Esophagus (tissue), 2 donors: Measurements from ENCODE around the gene JMJD7. TPM values are rescaled to one million over a fixed set of nuclear protein-coding genes. Genes with fewer than 3 reads are reported as not detected.

Experiments
- H3K27ac ChIP-seq, 2 donors: one replicate each; pipeline ENCODE4 v1.5.1; 2013; ENCODE audit warnings: low read depth in 2 of 2, mild to moderate bottlenecking in 2 of 2, inconsistent platforms in 1 of 2, low read length in 1 of 2, moderate library complexity in 1 of 2
- H3K27me3 ChIP-seq, 2 donors: one replicate each; pipeline ENCODE4 v1.6.1; 2013; ENCODE audit warnings: low read length in 2 of 2, control low read depth in 1 of 2, mild to moderate bottlenecking in 1 of 2; ENCODE audit not compliant: insufficient read depth in 2 of 2, control insufficient read depth in 1 of 2
- H3K36me3 ChIP-seq, 2 donors: one replicate each; pipeline ENCODE4 v1.6.1; 2013; ENCODE audit warnings: low read length in 1 of 2; ENCODE audit not compliant: control insufficient read depth in 2 of 2, insufficient read depth in 2 of 2
- H3K4me1 ChIP-seq, 2 donors: one replicate each; pipeline ENCODE4 v1.6.1; 2013; ENCODE audit warnings: low read length in 1 of 2; ENCODE audit not compliant: control insufficient read depth in 2 of 2, insufficient read depth in 2 of 2
- H3K4me3 ChIP-seq, 2 donors: one replicate each; pipeline ENCODE4 v1.5.1; 2013; ENCODE audit warnings: low read length in 2 of 2, mild to moderate bottlenecking in 2 of 2, low read depth in 1 of 2, moderate library complexity in 1 of 2
- H3K9me3 ChIP-seq, 2 donors: one replicate each; pipeline ENCODE4 v1.6.1; 2013; ENCODE audit warnings: mild to moderate bottlenecking in 2 of 2, low read depth in 1 of 2, low read length in 1 of 2, moderate library complexity in 1 of 2; ENCODE audit not compliant: control insufficient read depth in 2 of 2, insufficient read depth in 1 of 2
- WGBS, 2 donors: extraction: QIAGEN DNeasy Blood & Tissue Kit; methylation state at CpG; one replicate each; pipeline ENCODE4 v1.1.7; 2013; 5-methylcytosine and 5-hydroxymethylcytosine counted together
- polyA plus RNA-seq, 2 donors: library from polyadenylated mRNA; stranded (reverse); fragments of 200-250 nt; gene quantifications; one replicate each; pipeline ENCODE4 v1.2.3, GENCODE V29; 2013
- donor health status: healthy with polysubstance abuse.
- donor health status: Bipolar disorder and iron deficiency.

JMJD7 gene
- polyA plus RNA-seq, 2 donors = 27.9 to 39.4 TPM

DNA sequence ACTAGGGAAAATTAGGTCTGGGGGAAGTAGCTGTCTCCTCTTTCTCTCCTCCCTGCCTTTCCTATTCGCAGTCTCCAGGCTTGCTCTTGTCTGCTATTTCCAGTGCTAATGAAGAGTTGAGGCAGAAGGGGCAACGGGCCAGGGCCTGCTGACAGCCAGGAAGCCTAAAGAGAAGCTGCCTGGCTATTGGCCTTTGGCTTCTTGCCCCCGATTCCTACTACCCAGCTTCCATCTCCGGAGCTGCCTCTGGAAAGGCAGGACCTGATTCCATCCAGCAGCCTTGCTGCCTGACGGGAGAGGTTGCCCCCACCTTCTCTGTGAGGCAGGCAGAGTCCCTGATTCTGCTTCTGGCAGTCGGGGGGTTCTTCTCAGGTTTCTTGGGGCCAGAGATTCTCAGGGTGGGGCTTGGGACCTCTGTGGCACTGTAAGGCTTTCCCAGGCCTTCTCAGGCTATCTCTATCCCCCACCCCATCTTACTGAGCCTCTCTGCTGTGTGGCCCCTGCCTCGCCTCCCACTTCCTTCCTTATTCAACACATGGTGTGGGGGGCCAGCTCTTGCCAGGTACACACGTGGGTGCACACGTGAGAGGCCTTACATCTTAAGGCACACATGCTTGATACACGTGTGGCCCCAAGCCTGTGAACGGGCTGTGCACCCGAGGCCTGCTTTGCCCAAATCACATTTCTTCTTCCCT is 18.2 kb upstream of the JMJD7 start:
- no peaks in the 10 kb centered on the region for H3K27me3 ChIP-seq
- peaks cover 16 to 35% of the 10 kb centered on the region in 2 donors for H3K36me3 ChIP-seq
- H3K4me3 ChIP-seq = no peak overlapping the region
- peaks cover 4 to 27% of the 10 kb centered on the region in 2 donors for H3K4me1 ChIP-seq
- H3K27ac ChIP-seq = peak overlapping the region in 1 of 2 donors; percentile 8
- 50 to 63% methylated on average over 12 of the region's 12 CpGs for WGBS, 2 donors
- no peaks in the 10 kb centered on the region for H3K9me3 ChIP-seq

DNA sequence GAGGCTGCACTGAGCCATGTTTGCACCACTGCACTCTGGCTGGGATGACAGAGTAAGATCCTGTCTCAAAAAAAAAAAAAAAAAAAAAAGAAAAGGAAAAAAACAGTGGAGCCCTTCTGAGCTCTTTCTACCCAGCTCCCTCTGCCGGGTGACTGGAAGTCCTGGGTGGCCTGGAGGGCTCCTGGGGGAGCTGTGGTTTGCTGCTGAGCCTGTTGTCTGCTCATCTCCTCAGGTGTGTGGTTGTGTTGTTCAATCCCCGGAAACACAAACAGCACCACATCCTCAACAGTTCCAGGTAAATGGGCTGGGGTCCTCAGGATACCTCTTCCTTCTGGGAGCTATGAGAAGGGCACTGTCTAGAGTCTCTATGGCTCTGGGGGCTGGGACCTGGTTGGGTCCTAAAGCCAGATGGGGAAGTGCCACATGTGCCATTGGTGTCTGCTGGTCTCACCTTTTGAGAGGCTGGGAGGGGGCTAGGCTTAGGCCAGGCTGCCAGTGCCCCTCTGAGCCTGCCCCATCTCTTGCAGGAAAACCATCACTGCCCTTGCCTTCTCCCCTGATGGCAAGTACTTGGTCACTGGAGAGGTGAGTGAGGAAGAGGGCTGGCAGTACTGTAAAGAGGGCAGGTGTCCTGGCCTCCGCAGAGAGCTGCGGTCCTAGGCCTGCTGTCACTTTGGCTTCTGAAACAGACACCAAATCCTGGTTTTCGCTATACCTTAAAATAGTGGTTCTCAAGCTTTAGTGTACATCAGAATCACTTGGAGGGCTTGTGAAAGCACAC is 17.1 kb upstream of the JMJD7 start:
- Histone ChIP-seq H3K27me3 (no peaks in the 10 kb centered on the region), H3K4me3 (no peak overlapping the region), H3K27ac (no peak overlapping the region), H3K36me3 (peaks cover 16 to 43% of the 10 kb centered on the region in 2 donors), H3K4me1 (peaks cover 0 to 20% of the 10 kb centered on the region in 2 donors), H3K9me3 (no peaks in the 10 kb centered on the region)
- WGBS, 2 donors = 81 to 82% methylated on average over 5 of the region's 5 CpGs

DNA sequence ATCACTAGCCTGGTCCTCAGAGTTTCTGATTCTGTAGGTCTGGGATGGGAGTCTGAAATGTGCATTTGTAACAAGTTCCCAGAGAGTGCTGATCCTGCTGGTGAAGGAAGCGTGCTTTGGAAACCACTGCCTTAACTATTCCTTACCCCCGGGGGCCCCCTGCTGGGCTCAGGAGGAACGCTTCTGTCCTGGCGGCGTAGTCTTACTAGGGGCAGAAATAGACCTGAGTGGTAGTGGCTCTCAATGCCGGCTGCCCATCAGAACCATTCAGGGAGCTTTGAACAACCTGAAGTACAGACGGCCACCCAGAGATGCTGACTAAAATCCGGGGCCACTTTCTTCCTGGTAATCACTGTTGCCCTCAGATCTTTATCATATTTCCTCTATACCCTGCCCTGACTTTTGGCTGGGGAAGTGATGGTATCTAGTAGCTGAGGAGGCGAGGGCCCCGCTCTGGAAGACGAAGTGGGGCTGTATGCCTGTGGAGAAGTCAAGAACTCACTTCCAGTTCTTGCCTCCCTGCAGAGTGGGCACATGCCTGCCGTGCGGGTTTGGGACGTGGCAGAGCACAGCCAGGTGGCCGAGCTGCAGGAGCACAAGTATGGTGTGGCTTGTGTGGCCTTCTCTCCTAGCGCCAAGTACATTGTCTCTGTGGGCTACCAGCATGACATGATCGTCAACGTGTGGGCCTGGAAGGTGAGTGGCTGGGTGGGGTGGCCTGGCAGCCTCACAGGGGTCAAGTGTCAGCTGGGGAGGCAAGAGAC is 16.3 kb upstream of the JMJD7 start:
- no peak overlapping the region for H3K4me3 ChIP-seq
- H3K36me3 ChIP-seq = peaks cover 16 to 45% of the 10 kb centered on the region in 2 donors
- no peaks in the 10 kb centered on the region for H3K27me3 ChIP-seq
- H3K4me1 ChIP-seq = peaks cover 0 to 14% of the 10 kb centered on the region in 2 donors
- H3K27ac ChIP-seq = no peak overlapping the region
- WGBS, 2 donors = 49 to 51% methylated on average over 18 of the region's 18 CpGs
- no peaks in the 10 kb centered on the region for H3K9me3 ChIP-seq

DNA sequence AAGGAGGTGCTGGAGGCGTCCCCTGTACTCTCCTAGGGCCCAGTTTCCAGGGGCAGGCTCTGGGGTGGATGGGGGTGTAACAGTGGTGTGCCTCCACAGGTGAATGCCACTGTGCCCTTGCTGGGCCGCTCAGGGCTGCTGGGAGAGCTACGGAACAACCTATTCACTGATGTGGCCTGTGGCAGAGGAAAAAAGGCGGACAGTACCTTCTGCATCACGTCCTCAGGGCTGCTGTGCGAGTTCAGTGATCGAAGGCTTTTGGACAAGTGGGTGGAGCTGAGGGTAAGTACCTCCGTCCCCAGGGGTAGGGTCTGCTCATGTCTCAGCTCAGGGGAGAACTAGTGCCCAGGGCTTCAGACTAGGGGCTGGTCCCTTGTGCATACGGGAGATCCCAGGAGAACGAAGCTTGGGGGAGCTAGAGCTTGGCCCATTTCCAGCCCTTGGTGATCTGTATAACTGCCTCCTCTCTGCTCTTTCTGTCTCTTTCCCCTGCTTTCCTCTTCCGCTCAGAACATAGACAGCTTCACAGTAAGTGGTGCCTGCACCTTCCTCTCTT is 15.0 kb upstream of the JMJD7 start:
- 88 to 90% methylated on average over 11 of the region's 11 CpGs for WGBS, 2 donors
- H3K27me3 ChIP-seq = no peaks in the 10 kb centered on the region
- H3K36me3 ChIP-seq = peaks cover 18 to 57% of the 10 kb centered on the region in 2 donors
- H3K4me3 ChIP-seq = no peak overlapping the region
- peaks cover 0 to 12% of the 10 kb centered on the region in 2 donors for H3K4me1 ChIP-seq
- no peak overlapping the region for H3K27ac ChIP-seq
- no peaks in the 10 kb centered on the region for H3K9me3 ChIP-seq

DNA sequence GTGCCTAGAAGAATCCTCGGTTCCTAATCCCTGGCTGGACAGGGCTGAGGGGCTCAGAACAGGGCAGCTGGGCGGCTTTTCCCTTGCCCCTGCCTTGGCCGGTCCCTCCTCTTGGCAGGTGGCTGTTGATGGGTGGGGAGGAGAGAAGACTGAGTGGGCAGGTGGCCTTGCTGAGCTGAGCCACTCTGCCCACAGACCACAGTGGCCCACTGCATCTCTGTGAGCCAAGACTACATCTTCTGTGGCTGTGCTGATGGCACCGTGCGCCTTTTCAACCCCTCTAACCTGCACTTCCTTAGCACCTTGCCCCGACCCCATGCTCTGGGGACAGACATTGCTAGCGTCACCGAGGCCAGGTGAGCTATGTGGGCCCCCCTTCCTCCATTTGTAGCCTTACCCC is 14.5 kb upstream of the JMJD7 start:
- no peaks in the 10 kb centered on the region for H3K27me3 ChIP-seq
- H3K9me3 ChIP-seq = no peaks in the 10 kb centered on the region
- peaks cover 0 to 12% of the 10 kb centered on the region in 2 donors for H3K4me1 ChIP-seq
- H3K4me3 ChIP-seq = no peak overlapping the region
- peaks cover 23 to 62% of the 10 kb centered on the region in 2 donors for H3K36me3 ChIP-seq
- no peak overlapping the region for H3K27ac ChIP-seq
- 90 to 91% methylated on average over 8 of the region's 8 CpGs for WGBS, 2 donors

DNA sequence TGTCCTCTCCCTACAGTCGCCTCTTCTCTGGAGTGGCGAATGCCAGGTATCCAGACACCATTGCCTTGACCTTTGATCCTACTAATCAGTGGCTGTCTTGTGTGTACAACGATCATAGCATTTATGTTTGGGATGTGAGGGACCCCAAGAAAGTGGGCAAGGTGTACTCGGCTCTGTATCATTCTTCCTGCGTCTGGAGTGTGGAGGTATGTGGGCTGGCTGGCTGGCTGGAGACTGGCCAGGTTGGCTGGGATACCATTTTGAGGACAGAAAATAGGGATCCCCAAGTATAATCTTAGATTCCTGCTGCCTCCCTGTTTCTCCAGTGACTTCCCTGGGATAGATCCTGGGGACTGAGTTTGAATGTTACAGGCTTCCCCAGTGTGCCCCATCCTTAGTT is 13.4 kb upstream of the JMJD7 start:
- Histone ChIP-seq H3K4me3 (no peak overlapping the region), H3K36me3 (peaks cover 30 to 71% of the 10 kb centered on the region in 2 donors), H3K4me1 (peaks cover 0 to 10% of the 10 kb centered on the region in 2 donors), H3K27me3 (no peaks in the 10 kb centered on the region), H3K27ac (no peak overlapping the region), H3K9me3 (no peaks in the 10 kb centered on the region)
- 83 to 87% methylated on average over 5 of the region's 5 CpGs for WGBS, 2 donors

DNA sequence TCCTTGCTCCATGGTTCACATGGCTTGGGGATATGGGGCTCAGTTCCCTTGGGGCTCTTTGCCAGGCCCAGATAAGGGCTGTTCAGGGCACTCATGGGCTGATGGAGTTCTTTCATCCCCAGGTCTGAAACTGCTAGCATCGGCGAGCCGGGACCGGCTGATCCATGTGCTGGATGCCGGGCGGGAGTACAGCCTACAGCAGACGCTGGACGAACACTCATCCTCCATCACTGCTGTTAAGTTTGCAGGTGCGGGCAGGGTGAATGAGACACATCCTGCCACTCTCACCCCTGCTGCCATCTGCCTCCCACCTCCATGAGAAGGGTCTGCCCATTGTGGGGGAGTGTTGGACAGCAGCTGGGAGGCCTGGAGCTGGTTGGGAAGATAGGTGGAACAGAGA is 11.1 kb upstream of the JMJD7 start:
- Histone ChIP-seq H3K27ac (no peak overlapping the region), H3K4me1 (no peaks in the 10 kb centered on the region), H3K27me3 (no peaks in the 10 kb centered on the region), H3K4me3 (no peak overlapping the region), H3K9me3 (no peaks in the 10 kb centered on the region), H3K36me3 (peaks cover 38 to 74% of the 10 kb centered on the region in 2 donors)
- 91 to 92% methylated on average over 5 to 9 of the region's 9 CpGs for WGBS, 2 donors

DNA sequence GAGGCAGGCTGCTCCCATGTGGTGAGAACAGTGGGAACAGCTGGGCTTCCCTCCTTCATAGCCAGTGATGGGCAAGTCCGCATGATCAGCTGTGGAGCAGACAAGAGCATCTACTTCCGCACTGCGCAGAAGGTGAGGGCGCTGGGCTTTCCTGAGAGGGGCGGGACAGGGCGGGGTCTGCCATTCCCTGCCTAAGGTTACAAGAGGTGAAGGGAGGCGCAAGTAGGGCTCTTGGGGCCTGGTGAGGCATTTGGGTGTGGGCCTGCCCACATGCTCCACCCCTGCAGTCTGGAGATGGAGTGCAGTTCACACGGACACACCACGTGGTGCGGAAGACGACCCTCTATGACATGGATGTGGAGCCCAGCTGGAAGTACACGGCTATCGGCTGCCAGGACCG is 10.6 kb upstream of the JMJD7 start:
- Histone ChIP-seq H3K27ac (no peak overlapping the region), H3K36me3 (peaks cover 42 to 71% of the 10 kb centered on the region in 2 donors), H3K27me3 (no peaks in the 10 kb centered on the region), H3K4me3 (no peak overlapping the region), H3K9me3 (no peaks in the 10 kb centered on the region), H3K4me1 (no peaks in the 10 kb centered on the region)
- 86 to 90% methylated on average over 14 of the region's 14 CpGs for WGBS, 2 donors

DNA sequence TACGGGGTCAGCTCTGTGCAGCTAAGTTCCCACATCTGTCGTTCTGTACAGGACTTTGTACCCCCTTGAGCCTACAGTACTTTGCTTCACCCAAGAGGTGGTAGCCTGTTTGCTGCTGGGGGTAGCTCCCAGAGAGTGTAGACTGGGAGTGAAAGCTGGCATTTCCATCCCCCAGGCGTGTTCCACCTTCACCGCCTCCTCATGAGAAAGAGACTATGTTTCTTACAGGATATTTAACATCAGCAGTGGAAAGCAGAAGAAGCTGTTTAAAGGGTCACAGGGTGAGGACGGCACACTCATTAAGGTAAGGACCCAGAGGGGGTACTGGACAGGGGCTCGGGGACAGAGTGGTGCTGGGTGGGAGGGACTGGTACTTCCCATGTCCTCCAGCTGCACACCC is 10.1 kb upstream of the JMJD7 start:
- Histone ChIP-seq H3K36me3 (peaks cover 40 to 71% of the 10 kb centered on the region in 2 donors), H3K4me1 (no peaks in the 10 kb centered on the region), H3K4me3 (no peak overlapping the region), H3K27ac (no peak overlapping the region), H3K9me3 (no peaks in the 10 kb centered on the region), H3K27me3 (no peaks in the 10 kb centered on the region)
- 88 to 92% methylated on average over 6 of the region's 6 CpGs for WGBS, 2 donors
